K562 (cell line): Measurements from ENCODE around the gene AMMECR1L. TPM values are rescaled to one million over a fixed set of nuclear protein-coding genes. Genes with fewer than 3 reads are reported as not detected.
A peak's percentile ranks its signal among the peaks of the same experiment; 100 is the strongest.
"Not testable (repeated sequence)": the region's sequence is repeated elsewhere in the genome, so short reads cannot be mapped to it uniquely, and the experiment has no call there.

ENCODE experiments used
- ARID2 ChIP-seq: fragments of 450-650 bp; IDR thresholded peaks from 2 replicates; pipeline ENCODE4 v1.6.1; 2017; ENCODE audit warnings: antibody characterized with exemption, mild to moderate bottlenecking
- BCOR ChIP-seq: fragments of 450-650 bp; IDR thresholded peaks from 2 replicates; pipeline ENCODE4 v1.6.1; 2016
- EGR1 ChIP-seq: fragments of 450-650 bp; conservative IDR thresholded peaks from 2 replicates; pipeline ENCODE4 v1.6.1; 2017; ENCODE audit warnings: mild to moderate bottlenecking
- HBP1 ChIP-seq: fragments of 450-650 bp; formaldehyde crosslinking; IDR thresholded peaks from 2 replicates; pipeline ENCODE4 v1.4.0; 2022; ENCODE audit warnings: missing genetic modification characterization
- HDAC1 ChIP-seq, 2 experiments: fragments of 450-650 bp; IDR thresholded peaks; 2 replicates each; pipeline ENCODE4 v1.6.1; 2016 to 2017; ENCODE audit warnings: inconsistent platforms in 1 of 2, mild to moderate bottlenecking in 1 of 2, moderate library complexity in 1 of 2
- NR2C2 ChIP-seq, 2 experiments: fragments of 200-800 bp in 1 of 2; sonication (Bioruptor generic) in 1 of 2; sonication (generic) in 1 of 2; formaldehyde crosslinking in 1 of 2; IDR thresholded peaks; 2 replicates each; pipeline versions ENCODE4 v1.6.1 to v1.8.0; 2016 to 2022; ENCODE audit warnings: mild to moderate bottlenecking in 1 of 2, missing compliant biosample characterization in 1 of 2, missing genetic modification characterization in 1 of 2, missing genetic modification reagents in 1 of 2
- PRDM10 ChIP-seq: fragments of 450-650 bp; IDR thresholded peaks from 2 replicates; pipeline ENCODE4 v1.6.1; 2018; ENCODE audit not compliant: partially characterized antibody
- RBFOX2 ChIP-seq: fragments of 200-400 bp; formaldehyde crosslinking; IDR thresholded peaks from 2 replicates; pipeline ENCODE4 v1.6.1; 2017; ENCODE audit warnings: low read depth, mild to moderate bottlenecking, low read length, moderate library complexity
- SUPT5H ChIP-seq: fragments of 450-650 bp; IDR thresholded peaks from 2 replicates; pipeline ENCODE4 v1.6.1; 2016
- THRB ChIP-seq: fragments of 450-650 bp; formaldehyde crosslinking; conservative IDR thresholded peaks from 2 replicates; pipeline ENCODE4 v1.4.0; 2022; ENCODE audit warnings: mild to moderate bottlenecking, missing genetic modification characterization
- TOE1 ChIP-seq, 2 experiments: fragments of 450-650 bp in 1 of 2; sonication (generic) in 1 of 2; formaldehyde crosslinking in 1 of 2; IDR thresholded peaks; 2 replicates each; pipeline versions ENCODE4 v1.7.1 to v1.8.0; 2016 to 2022; ENCODE audit warnings: borderline replicate concordance in 2 of 2, mild to moderate bottlenecking in 2 of 2, antibody characterized with exemption in 1 of 2, inconsistent platforms in 1 of 2, low read depth in 1 of 2, missing genetic modification reagents in 1 of 2, moderate library complexity in 1 of 2
- polyA plus RNA-seq, 8 experiments: library from polyadenylated mRNA; depleted of rRNA in 4 of 8; stranded (reverse) in 5 of 8; unstranded in 3 of 8; fragments of >200 nt; fragmentation: Nextera tagmentation in 2 of 8; fragmentation: Illumina TruSeq in 1 of 8; extraction: Ambion mirVana in 2 of 8; extraction: Trizol in 1 of 8; gene quantifications; 2 replicates each; pipeline versions ENCODE4 v1.2.1 to v1.2.3, GENCODE V29; 2011 to 2014; ENCODE audit warnings: inconsistent platforms in 1 of 8, missing spikeins in 1 of 8
- total RNA-seq, 7 experiments: library from RNA; depleted of rRNA in 6 of 7; stranded (reverse); fragments of >200 nt in 6 of 7; fragmentation: Illumina TruSeq in 2 of 7; extraction: Trizol in 2 of 7; gene quantifications; 2 replicates each; pipeline versions ENCODE4 v1.2.1 to v1.2.3, GENCODE V29; 2011 to 2021; ENCODE audit warnings: low replicate concordance in 1 of 7
- TF ChIP-seq, protein P1 (sequence below): fragments of 450-650 bp; IDR thresholded peaks from 2 replicates; pipeline ENCODE4 v1.6.1; 2016; ENCODE audit warnings: borderline replicate concordance

Gene AMMECR1L
- total and polyA plus RNA-seq, 9 of the 15 experiments (the other 6 are each of a cell fraction or from before 2014, with no cell fraction given) = 3.7 to 15.3 (median 9.1) TPM

DNA sequence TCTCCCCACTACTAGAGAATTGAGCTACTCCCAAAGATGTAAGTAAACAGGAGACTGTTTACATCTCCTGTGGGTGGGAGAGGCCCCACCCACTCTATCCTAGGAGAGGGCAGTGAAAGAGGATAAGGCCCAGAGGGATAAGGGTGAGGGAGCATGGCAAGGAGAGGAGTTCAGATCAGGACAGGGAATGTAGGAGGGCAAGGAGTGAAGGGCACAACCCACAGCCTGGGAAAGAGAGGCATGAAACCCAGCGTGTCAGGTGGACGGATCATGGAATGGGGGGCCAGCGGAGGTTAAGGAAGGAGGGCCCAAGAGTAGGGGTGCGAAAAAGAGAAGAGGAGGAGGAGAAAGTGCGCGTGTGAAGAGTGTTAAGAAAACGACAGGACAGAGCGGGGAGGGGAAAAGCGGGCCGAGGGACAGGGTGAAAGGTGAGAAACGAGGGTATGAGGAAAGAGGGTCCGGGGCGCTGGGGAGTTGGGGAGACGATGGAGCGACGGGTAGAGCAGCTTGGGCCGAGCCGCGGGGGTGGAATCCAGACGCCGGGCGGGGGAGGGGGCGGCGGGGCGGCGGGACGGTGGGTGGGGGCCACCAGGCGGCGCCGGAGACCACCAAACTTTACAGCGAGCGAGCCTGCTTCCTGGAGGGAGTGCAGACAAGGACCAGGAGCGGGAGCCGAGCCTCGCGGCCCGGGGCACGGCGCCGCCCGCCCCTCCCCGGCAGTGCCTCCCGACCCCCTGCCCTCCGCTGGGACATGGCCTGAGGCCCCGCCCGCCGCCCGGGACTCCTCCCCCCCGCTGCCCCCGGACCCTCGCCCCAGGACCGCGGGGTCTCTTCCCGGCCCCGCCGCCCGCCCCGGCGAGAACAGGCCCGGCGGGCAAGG, 655 bp downstream of the AMMECR1L start (continued):
- TF ChIP-seq PRDM10 = peak; percentile 28
- peak in 1 of 2 experiments; percentile 65; a peak in 2 of 4 replicates for TF ChIP-seq HDAC1 (IDR thresholded peaks at IDR 0.05)
- TF ChIP-seq, protein P1, sequence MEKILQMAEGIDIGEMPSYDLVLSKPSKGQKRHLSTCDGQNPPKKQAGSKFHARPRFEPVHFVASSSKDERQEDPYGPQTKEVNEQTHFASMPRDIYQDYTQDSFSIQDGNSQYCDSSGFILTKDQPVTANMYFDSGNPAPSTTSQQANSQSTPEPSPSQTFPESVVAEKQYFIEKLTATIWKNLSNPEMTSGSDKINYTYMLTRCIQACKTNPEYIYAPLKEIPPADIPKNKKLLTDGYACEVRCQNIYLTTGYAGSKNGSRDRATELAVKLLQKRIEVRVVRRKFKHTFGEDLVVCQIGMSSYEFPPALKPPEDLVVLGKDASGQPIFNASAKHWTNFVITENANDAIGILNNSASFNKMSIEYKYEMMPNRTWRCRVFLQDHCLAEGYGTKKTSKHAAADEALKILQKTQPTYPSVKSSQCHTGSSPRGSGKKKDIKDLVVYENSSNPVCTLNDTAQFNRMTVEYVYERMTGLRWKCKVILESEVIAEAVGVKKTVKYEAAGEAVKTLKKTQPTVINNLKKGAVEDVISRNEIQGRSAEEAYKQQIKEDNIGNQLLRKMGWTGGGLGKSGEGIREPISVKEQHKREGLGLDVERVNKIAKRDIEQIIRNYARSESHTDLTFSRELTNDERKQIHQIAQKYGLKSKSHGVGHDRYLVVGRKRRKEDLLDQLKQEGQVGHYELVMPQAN = 0 out of 2 replicates have a peak, but pooled peaks have one; percentile 46
- peak; percentile 29; the same call in 1 of the 2 replicates for TF ChIP-seq TOE1 (IDR thresholded peaks at IDR 0.05; ENCODE audit: borderline replicate concordance)
- TF ChIP-seq TOE1 (CRISPR knock-in tag; IDR thresholded peaks at IDR 0.05; ENCODE audit: borderline replicate concordance, low read depth); NR2C2 (CRISPR knock-in tag; IDR thresholded peaks at IDR 0.05): not testable (repeated sequence)
- TF ChIP-seq EGR1 = peak; percentile 31
- TF ChIP-seq SUPT5H = 0 out of 2 replicates have a peak, but pooled peaks have one; percentile 27
- TF ChIP-seq RBFOX2 = 0 out of 2 replicates have a peak, but pooled peaks have one; percentile 6
- 0 out of 2 replicates have a peak, but pooled peaks have one; percentile 9 for TF ChIP-seq BCOR
- peak; percentile 35; the same call in 1 of the 2 replicates for TF ChIP-seq NR2C2 (tag; IDR thresholded peaks at IDR 0.05)
- TF ChIP-seq HBP1 (CRISPR knock-in tag) = peak; percentile 48; the same call in 1 of the 2 replicates
- 0 out of 2 replicates have a peak, but pooled peaks have one; percentile 67 for TF ChIP-seq THRB
- 0 out of 2 replicates have a peak, but pooled peaks have one; percentile 18 for TF ChIP-seq ARID2
